Forelimb muscle (tissue), 1 donor: ENCODE results near the gene STK31. TPM values are rescaled to one million over a fixed set of nuclear protein-coding genes. Genes with fewer than 3 reads are reported as not detected.
"Not testable (repeated sequence)": the region's sequence is repeated elsewhere in the genome, so short reads cannot be mapped to it uniquely, and the experiment has no call there.

ENCODE experiments used
- DNase-seq: peaks from one replicate; pipeline ENCODE4 v3.0.0-alpha.2; 2013; ENCODE audit warnings: low read depth
- polyA plus RNA-seq: library from polyadenylated mRNA; unstranded; fragments of 120-200 nt; gene quantifications from one replicate; pipeline ENCODE4 v1.2.1, GENCODE V29; 2013; ENCODE audit not compliant: insufficient read length

Gene STK31, protein sequence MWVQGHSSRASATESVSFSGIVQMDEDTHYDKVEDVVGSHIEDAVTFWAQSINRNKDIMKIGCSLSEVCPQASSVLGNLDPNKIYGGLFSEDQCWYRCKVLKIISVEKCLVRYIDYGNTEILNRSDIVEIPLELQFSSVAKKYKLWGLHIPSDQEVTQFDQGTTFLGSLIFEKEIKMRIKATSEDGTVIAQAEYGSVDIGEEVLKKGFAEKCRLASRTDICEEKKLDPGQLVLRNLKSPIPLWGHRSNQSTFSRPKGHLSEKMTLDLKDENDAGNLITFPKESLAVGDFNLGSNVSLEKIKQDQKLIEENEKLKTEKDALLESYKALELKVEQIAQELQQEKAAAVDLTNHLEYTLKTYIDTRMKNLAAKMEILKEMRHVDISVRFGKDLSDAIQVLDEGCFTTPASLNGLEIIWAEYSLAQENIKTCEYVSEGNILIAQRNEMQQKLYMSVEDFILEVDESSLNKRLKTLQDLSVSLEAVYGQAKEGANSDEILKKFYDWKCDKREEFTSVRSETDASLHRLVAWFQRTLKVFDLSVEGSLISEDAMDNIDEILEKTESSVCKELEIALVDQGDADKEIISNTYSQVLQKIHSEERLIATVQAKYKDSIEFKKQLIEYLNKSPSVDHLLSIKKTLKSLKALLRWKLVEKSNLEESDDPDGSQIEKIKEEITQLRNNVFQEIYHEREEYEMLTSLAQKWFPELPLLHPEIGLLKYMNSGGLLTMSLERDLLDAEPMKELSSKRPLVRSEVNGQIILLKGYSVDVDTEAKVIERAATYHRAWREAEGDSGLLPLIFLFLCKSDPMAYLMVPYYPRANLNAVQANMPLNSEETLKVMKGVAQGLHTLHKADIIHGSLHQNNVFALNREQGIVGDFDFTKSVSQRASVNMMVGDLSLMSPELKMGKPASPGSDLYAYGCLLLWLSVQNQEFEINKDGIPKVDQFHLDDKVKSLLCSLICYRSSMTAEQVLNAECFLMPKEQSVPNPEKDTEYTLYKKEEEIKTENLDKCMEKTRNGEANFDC
- 1.1 TPM for polyA plus RNA-seq

DNA sequence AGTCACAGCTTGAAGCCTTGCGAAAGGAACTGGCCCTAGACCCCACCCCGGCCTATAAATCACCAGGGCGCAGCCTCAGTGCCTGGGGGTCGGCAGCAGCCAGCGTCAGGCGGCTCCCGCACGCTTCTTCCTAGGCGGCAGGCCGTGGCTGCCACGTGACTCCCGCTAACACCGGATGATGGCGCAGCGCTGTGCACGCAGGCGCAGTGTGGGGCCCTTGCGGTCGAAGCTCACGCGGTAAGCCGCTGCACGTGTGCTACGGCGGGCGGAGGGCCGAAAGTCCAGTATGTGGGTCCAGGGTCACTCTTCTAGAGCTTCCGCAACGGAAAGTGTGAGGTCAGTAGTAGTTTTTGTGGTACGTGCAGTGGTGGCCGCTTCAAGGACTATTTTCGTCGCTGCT, at the start of gene STK31:
STK31 (plus strand) TSS at position 220 of the 400 bp plus-strand sequence; CDS start at position 287, 67 bp downstream.
- DNase-seq: no peak

GRCh38 chr7:23661385-23661784, 48.6 kb upstream of the STK31 start:
- DNase-seq: no peak

DNA sequence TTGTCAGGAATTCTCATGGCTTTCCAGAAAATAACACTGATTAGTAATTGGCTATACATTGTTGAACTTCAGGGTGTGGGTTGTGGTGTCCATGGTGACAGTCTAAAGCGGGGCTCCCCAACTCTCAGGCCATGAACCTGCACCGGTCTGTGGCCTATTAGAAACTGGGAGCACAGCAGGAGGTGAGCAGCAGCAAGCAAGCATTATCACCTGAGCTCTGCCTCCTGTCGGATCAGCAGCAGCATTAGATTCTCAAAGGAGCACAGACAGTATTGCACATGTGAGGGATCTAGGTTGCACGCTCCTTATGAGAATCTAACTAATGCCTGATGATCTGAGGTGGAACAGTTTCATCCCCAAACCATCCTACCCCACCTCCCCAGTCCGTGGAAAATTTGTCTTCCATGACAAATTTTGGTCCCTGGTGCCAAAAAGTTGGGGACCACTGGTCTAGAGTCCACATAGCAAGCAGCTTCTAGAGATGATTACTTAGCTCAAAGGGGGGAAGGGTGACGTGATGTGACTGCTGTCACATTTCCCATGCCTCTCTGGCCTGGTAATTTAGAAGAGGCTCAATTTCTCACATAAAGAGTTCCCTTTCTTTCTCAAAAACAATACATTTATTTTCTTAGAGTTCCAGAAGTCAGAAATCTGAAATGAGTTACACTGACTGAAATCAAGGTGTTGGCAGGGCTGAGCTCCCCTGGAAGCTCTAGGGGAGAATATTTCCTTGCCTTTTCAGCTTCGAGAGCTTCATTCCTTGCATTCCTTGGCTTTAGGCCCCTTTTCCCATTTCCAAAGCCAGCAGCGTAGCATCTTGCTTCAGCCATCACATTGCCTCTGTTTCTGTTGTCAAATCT, 47.7 kb upstream of the STK31 start:
- no peak for DNase-seq

GRCh38 chr7:23662984-23663313, 47.1 kb upstream of the STK31 start:
- no peak for DNase-seq

GRCh38 chr7:23664122-23664521, 45.9 kb upstream of the STK31 start:
- DNase-seq: no peak

GRCh38 chr7:23672033-23672432, 38.0 kb upstream of the STK31 start:
- no peak for DNase-seq

DNA sequence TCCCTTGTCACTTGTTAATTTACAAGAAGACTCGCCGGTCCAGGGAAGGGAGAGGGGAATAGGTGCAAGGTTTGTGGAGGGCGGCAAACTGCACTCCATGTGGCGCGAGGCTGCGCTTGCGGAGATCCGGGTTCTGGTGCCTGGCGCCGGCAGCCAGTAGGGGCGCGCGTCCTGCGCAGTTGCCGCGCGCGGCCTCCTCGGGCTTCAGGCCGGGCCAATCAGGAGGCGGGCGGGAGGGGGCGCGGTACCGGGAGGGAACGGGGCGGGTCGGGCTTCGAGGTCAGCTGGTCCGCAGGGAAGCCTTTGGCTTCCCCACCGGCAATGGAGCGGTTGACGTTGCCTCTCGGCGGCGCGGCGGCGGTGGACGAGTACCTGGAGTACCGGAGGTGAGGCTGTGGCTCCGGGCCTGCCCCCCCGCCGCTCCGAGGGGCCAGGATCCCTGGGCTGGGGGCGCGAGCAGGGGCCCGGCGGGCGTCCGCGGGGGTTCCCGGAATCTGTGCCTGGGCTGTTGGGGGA, 30.1 kb upstream of the STK31 start, which contains the start of gene FAM221A:
FAM221A (plus strand) TSS at position 302 of the 516 bp plus-strand sequence; CDS start at position 322, 20 bp downstream.
- DNase-seq: no peak

- no peak for DNase-seq
Observed at GRCh38 chr7:23680414-23681405, 29.3 kb upstream of the STK31 start.

GRCh38 chr7:23684041-23684440, 26.0 kb upstream of the STK31 start:
- DNase-seq: not testable (repeated sequence)

DNA sequence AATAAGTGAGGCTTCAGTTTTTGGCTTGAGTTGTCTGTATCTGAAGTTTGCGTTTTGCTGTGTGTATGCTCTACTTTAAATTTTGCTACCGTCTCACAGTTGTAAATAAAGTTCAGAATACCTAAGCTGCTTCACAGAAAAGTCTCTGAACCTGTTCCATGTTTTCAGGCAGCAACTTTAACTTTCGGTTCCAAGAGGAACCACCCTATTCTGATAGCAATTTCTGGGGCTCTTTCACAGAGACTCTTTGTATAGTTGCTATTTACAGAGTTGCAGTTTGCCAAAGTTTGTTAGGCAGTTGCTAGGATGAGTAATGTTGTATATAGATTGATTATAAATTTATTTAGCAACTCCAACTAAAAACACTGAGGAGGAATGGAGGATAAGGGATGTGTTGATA, 24.3 kb upstream of the STK31 start:
- no peak for DNase-seq

- DNase-seq: no peak
Observed at GRCh38 chr7:23687011-23687410, 23.0 kb upstream of the STK31 start.

DNA sequence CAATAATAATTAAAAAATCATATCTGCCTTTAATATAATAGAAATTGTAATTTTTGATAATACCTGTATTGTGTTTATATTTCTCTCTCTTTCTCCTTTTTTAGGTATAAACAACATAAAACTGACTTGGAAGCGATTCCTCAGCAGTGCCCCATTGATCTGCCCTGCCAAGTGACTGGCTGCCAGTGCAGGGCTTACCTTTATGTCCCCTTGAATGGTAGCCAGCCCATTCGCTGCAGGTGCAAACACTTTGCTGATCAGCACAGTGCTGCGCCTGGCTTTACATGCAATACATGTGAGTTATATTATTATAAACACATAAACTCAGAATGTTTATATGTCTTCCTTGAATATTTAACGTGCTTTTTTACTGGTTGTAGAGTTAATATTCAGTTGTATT, 20.9 kb upstream of the STK31 start:
- DNase-seq: no peak

DNA sequence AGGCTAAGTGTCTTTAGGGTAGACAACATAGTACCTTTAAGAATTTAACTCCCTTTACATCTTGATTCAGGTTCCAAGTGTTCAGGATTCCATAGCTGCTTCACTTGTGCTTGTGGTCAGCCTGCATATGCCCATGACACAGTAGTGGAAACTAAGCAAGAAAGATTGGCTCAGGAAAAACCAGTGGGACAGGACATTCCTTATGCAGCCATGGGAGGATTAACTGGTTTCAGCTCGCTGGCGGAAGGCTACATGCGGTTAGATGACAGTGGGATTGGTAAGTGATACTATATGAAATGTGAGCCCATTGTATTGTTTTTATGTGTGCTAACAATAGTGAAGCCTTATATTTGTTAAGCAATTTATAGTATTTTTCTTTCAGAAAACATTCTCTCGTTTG, 18.7 kb upstream of the STK31 start:
- no peak for DNase-seq

DNA sequence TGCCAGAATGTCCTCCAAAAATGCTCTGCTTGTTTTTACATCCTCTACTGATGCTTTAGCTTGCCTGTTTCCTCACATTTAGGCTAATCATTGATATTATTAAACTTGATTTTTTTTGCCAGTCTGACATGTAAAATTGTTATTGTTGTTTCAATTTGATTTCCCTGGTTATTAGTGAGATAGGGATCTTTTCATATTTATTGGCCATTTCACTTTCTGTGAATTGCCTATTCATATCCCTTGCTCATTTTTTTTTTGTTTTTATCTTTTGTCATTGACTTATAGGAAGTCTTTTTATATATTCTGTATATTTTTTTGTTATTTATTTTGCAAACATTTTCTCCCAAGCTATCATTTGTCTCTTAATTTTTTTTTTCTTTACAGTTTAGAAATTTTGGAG, 16.8 kb upstream of the STK31 start:
- DNase-seq: no peak

- DNase-seq: no peak
Observed at GRCh38 chr7:23696916-23697441, 13.0 kb upstream of the STK31 start.

DNA sequence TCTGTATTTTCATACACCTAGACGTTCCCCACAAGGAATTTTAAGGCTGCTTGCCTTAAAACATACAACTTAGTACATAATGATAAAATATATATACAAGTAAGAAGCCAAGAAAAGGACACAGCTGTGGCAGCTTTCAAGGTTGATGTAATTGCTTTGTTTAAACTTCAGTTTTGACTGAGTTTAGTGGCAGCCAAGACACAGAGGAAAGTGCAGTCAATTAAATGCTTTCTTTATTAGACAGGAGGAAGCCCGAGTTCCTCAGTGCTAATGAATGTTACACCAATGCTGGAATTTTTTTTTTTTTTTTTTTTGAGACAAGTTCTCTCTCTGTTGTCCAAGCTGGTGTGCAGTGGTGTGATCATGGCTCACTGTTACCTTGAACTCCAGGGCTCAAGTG, 11.2 kb upstream of the STK31 start:
- DNase-seq: no peak

DNA sequence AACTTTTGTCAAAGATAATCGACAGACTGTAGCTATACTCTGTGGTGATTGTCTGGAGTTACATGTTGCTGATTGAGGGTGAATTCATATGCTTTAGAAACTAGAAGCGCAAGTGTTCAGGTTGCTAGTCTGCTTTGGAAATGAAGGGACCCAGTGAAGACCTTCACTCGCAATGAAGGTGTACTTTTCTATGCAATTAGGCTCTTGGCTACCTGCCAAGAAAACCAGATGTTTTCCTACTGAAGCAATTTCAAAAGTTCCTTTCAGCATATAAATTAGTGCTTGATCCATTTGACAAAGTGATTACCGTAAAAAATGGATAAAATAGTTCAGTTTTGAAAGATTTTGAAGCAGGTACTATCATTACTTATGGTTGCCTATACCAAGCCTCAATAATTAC, 10.0 kb upstream of the STK31 start:
- no peak for DNase-seq

- DNase-seq: no peak
Observed at GRCh38 chr7:23709081-23709750, 803 bp upstream of the STK31 start.
